ENCODE data around the gene SDK2.
"Not testable (repeated sequence)": the region's sequence is repeated elsewhere in the genome, so short reads cannot be mapped to it uniquely, and the experiment has no call there.

Gene SDK2

GRCh38 chr17:73317513-73318426 is 326.5 kb downstream of the SDK2 start:
- no peak for DNase-seq (ENCODE audit: insufficient read length, low spot score)
- no peak for FAIRE-seq

- DNase-seq (ENCODE audit: insufficient read length, low spot score) = no peak
- FAIRE-seq = no peak
Measured at GRCh38 chr17:73316919-73317505, 327.2 kb downstream of the SDK2 start.

GRCh38 chr17:73315471-73315870 is 328.8 kb downstream of the SDK2 start:
- DNase-seq (ENCODE audit: insufficient read length, low spot score) = no peak
- no peak for FAIRE-seq

- FAIRE-seq = no peak
- no peak for DNase-seq (ENCODE audit: insufficient read length, low spot score)
Measured at GRCh38 chr17:73313526-73314127, 330.6 kb downstream of the SDK2 start.

GRCh38 chr17:73312887-73313286 is 331.4 kb downstream of the SDK2 start:
- not testable (repeated sequence) for DNase-seq (ENCODE audit: insufficient read length, low spot score); FAIRE-seq

GRCh38 chr17:73311781-73312641 is 332.2 kb downstream of the SDK2 start, which contains the start of gene CDC42EP4:
CDC42EP4 (minus strand) TSS chr17:73312001; CDS start chr17:73286500, 25,501 bp downstream.
- DNase-seq (ENCODE audit: insufficient read length, low spot score) = peak; percentile 84
- FAIRE-seq = peak; percentile 82

- no peak for FAIRE-seq
- DNase-seq (ENCODE audit: insufficient read length, low spot score) = no peak
Measured at GRCh38 chr17:73311428-73311780, 332.8 kb downstream of the SDK2 start.

- FAIRE-seq = no peak
- no peak for DNase-seq (ENCODE audit: insufficient read length, low spot score)
Measured at GRCh38 chr17:73309727-73310596, 334.3 kb downstream of the SDK2 start.

- not testable (repeated sequence) for FAIRE-seq; DNase-seq (ENCODE audit: insufficient read length, low spot score)
Measured at GRCh38 chr17:73308959-73309358, 335.3 kb downstream of the SDK2 start.

GRCh38 chr17:73308017-73308823 is 336.0 kb downstream of the SDK2 start:
- DNase-seq (ENCODE audit: insufficient read length, low spot score) (no peak), FAIRE-seq (no peak)

GRCh38 chr17:73307130-73307529 is 337.1 kb downstream of the SDK2 start:
- no peak for DNase-seq (ENCODE audit: insufficient read length, low spot score)
- FAIRE-seq = no peak

- no peak for DNase-seq (ENCODE audit: insufficient read length, low spot score)
- FAIRE-seq = no peak
Measured at GRCh38 chr17:73305845-73306836, 338.1 kb downstream of the SDK2 start.

- FAIRE-seq (no peak), DNase-seq (ENCODE audit: insufficient read length, low spot score) (no peak)
Measured at GRCh38 chr17:73304971-73305812, 339.1 kb downstream of the SDK2 start.

GRCh38 chr17:73304438-73304837 is 339.8 kb downstream of the SDK2 start:
- FAIRE-seq (no peak), DNase-seq (ENCODE audit: insufficient read length, low spot score) (no peak)

GRCh38 chr17:73302189-73302588 is 342.1 kb downstream of the SDK2 start:
- DNase-seq (ENCODE audit: insufficient read length, low spot score) = no peak
- no peak for FAIRE-seq

GRCh38 chr17:73301369-73301768 is 342.9 kb downstream of the SDK2 start:
- FAIRE-seq = no peak
- no peak for DNase-seq (ENCODE audit: insufficient read length, low spot score)

- no peak for DNase-seq (ENCODE audit: insufficient read length, low spot score)
- no peak for FAIRE-seq
Measured at GRCh38 chr17:73300392-73300791, 343.9 kb downstream of the SDK2 start.
